Measurements from ENCODE around the gene TRIM26. TPM values are rescaled to one million over a fixed set of nuclear protein-coding genes. Genes with fewer than 3 reads are reported as not detected.

The TRIM26 gene
- total and polyA plus RNA-seq, 12 donors, result 12.0 to 29.0 (median 21.8) TPM

GRCh38 chr6:30234356-30234755 lies 21.1 kb upstream of the TRIM26 start:
- H3K4me1 ChIP-seq, result peaks cover 0 to 3% (median 0%) of the 10 kb centered on the region in 9 donors
- no peak for DNase-seq
- H3K9me3 ChIP-seq, result no peaks in the 10 kb centered on the region
- no peak for ATAC-seq
- no peak for TF ChIP-seq CTCF (IDR thresholded peaks at IDR 0.05)
- WGBS, 2 donors, result 47% methylated on average over 2 of the region's 2 CpGs
- peaks cover 0 to 24% (median 0%) of the 10 kb centered on the region in 7 donors for H3K27me3 ChIP-seq
- H3K4me3 ChIP-seq, result no peak overlapping the region
- no peak overlapping the region for H3K27ac ChIP-seq
- intact Hi-C loops (cut with DNase I), result no loop called here
- H3K36me3 ChIP-seq, result no peaks in the 10 kb centered on the region

GRCh38 chr6:30231067-30231466 lies 17.9 kb upstream of the TRIM26 start:
- DNase-seq (no peak), ATAC-seq (no peak)
- intact Hi-C loops (cut with DNase I), result no loop called here
- no peak overlapping the region for H3K27ac ChIP-seq
- H3K4me1 ChIP-seq, result peaks cover 0 to 3% (median 0%) of the 10 kb centered on the region in 9 donors
- H3K4me3 ChIP-seq, result no peak overlapping the region
- H3K9me3 ChIP-seq, result no peaks in the 10 kb centered on the region
- peaks cover 0 to 14% (median 0%) of the 10 kb centered on the region in 7 donors for H3K27me3 ChIP-seq
- WGBS, 2 donors, result 82 to 83% methylated on average over 2 of the region's 2 CpGs
- no peaks in the 10 kb centered on the region for H3K36me3 ChIP-seq
- no peak for TF ChIP-seq CTCF (IDR thresholded peaks at IDR 0.05)

GRCh38 chr6:30227763-30228487 lies 14.7 kb upstream of the TRIM26 start:
- Histone ChIP-seq H3K27me3 (peaks cover 0 to 6% (median 0%) of the 10 kb centered on the region in 7 donors), H3K36me3 (no peaks in the 10 kb centered on the region), H3K9me3 (peaks cover 0 to 15% (median 0%) of the 10 kb centered on the region in 11 donors), H3K4me1 (no peaks in the 10 kb centered on the region), H3K4me3 (no peak overlapping the region), H3K27ac (no peak overlapping the region)
- DNase-seq, result no peak
- 72 to 78% methylated on average over 6 of the region's 6 CpGs for WGBS, 2 donors
- ATAC-seq, result no peak
- intact Hi-C loops (cut with DNase I), result loop anchor here in 2 of 10 donors (10.0 kb wide), 2 partner anchors 87 to 167 kb away; no protein-coding TSS in a partner anchor
- TF ChIP-seq CTCF (IDR thresholded peaks at IDR 0.05), result no peak

GRCh38 chr6:30227242-30227722 lies 14.1 kb upstream of the TRIM26 start:
- DNase-seq (no peak), ATAC-seq (no peak)
- H3K36me3 ChIP-seq, result no peaks in the 10 kb centered on the region
- no peak overlapping the region for H3K4me3 ChIP-seq
- TF ChIP-seq CTCF (IDR thresholded peaks at IDR 0.05), result no peak
- no peaks in the 10 kb centered on the region for H3K27me3 ChIP-seq
- H3K27ac ChIP-seq, result no peak overlapping the region
- no peaks in the 10 kb centered on the region for H3K4me1 ChIP-seq
- intact Hi-C loops (cut with DNase I), result loop anchor here in 2 of 10 donors (10.0 kb wide), 2 partner anchors 88 to 168 kb away; no protein-coding TSS in a partner anchor
- peaks cover 0 to 16% (median 0%) of the 10 kb centered on the region in 11 donors for H3K9me3 ChIP-seq
- 77 to 83% methylated on average over 6 of the region's 6 CpGs for WGBS, 2 donors

All from heart right ventricle (tissue), 16 donors.